ENCODE results near the gene TRIML1.

DNA sequence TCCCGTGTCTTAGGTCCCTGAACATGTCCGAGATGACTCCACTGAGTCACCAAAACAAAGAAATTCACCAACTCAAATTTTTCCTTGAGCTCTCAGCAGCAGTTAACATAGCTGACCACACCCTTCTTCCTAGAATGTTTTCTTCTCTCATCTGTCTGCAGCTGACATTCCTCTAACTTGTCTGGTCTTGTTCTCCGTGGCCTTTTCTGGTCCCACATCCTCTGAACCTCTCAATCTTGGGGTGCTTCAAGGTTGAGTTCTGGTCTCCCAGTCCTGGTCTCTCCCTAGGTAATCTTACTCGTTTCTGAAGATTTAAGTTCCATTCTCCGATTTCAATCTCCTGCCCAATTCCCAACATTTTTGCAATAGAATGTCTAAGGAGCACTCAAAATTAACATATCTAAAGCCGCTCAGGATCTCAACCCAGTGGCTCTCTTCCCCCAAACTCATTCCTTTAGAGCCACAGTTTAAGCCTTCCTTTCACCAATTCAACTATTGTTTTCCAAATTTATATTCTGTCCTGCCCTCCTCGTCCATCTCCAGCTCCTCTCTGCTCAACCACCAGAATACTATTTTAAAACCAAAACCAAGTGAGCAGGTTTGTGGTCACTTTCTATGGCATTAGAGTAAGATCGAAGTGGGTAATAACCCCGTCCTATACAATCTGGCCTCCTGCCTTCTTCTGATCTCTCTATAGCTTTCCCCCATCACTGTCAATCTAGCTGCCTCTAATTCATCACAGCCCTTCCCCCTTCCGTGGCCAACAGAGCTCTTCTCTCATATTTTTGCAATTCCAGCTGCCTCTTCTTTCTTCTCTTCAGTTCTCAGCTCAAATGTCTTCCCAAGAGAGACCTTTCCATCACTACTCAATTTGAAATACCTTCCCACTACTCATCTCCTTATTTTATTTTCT is 31.1 kb upstream of the TRIML1 start:
- TF ChIP-seq, protein P1, sequence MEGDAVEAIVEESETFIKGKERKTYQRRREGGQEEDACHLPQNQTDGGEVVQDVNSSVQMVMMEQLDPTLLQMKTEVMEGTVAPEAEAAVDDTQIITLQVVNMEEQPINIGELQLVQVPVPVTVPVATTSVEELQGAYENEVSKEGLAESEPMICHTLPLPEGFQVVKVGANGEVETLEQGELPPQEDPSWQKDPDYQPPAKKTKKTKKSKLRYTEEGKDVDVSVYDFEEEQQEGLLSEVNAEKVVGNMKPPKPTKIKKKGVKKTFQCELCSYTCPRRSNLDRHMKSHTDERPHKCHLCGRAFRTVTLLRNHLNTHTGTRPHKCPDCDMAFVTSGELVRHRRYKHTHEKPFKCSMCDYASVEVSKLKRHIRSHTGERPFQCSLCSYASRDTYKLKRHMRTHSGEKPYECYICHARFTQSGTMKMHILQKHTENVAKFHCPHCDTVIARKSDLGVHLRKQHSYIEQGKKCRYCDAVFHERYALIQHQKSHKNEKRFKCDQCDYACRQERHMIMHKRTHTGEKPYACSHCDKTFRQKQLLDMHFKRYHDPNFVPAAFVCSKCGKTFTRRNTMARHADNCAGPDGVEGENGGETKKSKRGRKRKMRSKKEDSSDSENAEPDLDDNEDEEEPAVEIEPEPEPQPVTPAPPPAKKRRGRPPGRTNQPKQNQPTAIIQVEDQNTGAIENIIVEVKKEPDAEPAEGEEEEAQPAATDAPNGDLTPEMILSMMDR (IDR thresholded peaks at IDR 0.05) = no peak
- TF ChIP-seq POLR2A (IDR thresholded peaks at IDR 0.05) = no peak
